Retinal pigment epithelial cell (primary cell): ENCODE measurements around the gene ZNF670.
A peak's percentile ranks its signal among the peaks of the same experiment; 100 is the strongest.

Source experiments
- DNase-seq: peaks from one replicate; pipeline ENCODE4 v3.0.0-alpha.2; 2010; ENCODE audit warnings: low read depth
- H3K4me3 ChIP-seq: 2 replicates; pipeline ENCODE4 v1.5.1; 2011; ENCODE audit warnings: mild to moderate bottlenecking, low read length, control low read depth, moderate library complexity
- CTCF ChIP-seq: conservative IDR thresholded peaks from 2 replicates; pipeline ENCODE4 v1.5.1; 2011; ENCODE audit warnings: low read depth, low read length, control low read depth, inconsistent platforms

Gene ZNF670

GRCh38 chr1:247111700-247112478 is 33.3 kb upstream of the ZNF670 start:
- H3K4me3 ChIP-seq = peak overlapping the region; percentile 56
- TF ChIP-seq CTCF = no peak
- no peak for DNase-seq

- no peak for DNase-seq
- no peak for TF ChIP-seq CTCF
- peak overlapping the region; percentile 56 for H3K4me3 ChIP-seq
These were observed 32.7 kb upstream of the ZNF670 start for GRCh38 chr1:247111259-247111699.

- peak overlapping the region; percentile 56 for H3K4me3 ChIP-seq
- peak; percentile 22 for DNase-seq
- TF ChIP-seq CTCF = no peak
These were observed 32.1 kb upstream of the ZNF670 start for GRCh38 chr1:247110627-247111258.

DNA sequence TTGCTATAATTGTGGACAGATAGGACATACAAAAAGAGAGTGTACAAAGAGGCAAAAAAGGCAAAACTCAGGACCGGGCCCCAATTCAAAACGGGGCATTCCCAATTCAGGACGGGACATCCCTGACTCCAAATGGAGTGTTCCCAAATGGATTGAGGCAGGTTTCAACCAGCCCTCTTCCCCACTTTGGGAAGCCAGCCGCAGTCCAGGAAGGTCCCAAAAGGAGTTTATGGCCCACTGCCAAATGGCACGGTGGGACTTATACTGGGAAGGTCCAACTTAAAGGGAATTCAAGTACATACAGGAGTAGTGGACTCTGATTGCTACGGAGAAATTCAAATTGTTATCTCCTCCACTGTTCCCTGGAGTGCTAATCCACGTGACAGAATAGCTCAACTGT is 29.1 kb upstream of the ZNF670 start:
- no peak for TF ChIP-seq CTCF
- no peak for DNase-seq
- H3K4me3 ChIP-seq = no peak overlapping the region

DNA sequence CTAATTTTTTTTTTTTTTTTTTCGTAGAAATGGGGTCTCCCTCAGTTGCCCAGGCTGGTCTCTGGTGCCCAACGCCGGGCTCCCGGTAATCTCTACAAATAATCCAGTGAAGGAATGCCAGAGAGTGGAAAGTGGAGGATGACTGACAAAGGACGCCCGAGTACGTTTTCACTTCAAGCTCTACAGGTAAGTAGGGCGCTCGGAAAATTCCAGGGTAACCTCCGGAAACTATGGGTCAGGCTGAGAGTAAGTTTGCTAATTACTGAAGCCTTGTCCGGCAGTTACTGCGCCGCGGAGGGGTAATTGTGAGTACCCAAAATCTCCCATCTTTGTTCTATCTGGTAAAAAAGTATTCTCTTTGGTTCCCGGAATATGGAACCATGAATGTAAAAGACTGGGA is 27.4 kb upstream of the ZNF670 start:
- TF ChIP-seq CTCF = no peak
- no peak overlapping the region for H3K4me3 ChIP-seq
- DNase-seq = no peak

GRCh38 chr1:247104965-247105364 is 26.4 kb upstream of the ZNF670 start:
- H3K4me3 ChIP-seq = no peak overlapping the region

More at GRCh38 chr1:247104965-247105364, 26.4 kb upstream of the ZNF670 start:
- no peak for DNase-seq
- TF ChIP-seq CTCF = no peak
